Neural progenitor cell (in vitro differentiated cells): ENCODE data around the gene PRDM12. TPM values are rescaled to one million over a fixed set of nuclear protein-coding genes. Genes with fewer than 3 reads are reported as not detected.

ENCODE experiments used
- DNase-seq: peaks from one replicate; pipeline ENCODE4 v3.0.0-alpha.2; 2016; ENCODE audit warnings: low spot score
- H2AFZ ChIP-seq: fragments of 200-600 bp; sonication (generic); replicated peaks from 2 replicates; pipeline ENCODE4 v1.6.1; 2016; ENCODE audit warnings: antibody characterized with exemption
- H3F3A ChIP-seq: fragments of 200-600 bp; sonication (generic); 2 replicates; pipeline ENCODE4 v1.6.1; 2016; ENCODE audit warnings: antibody characterized with exemption, low read depth
- H3K27ac ChIP-seq: fragments of 200-600 bp; sonication (generic); 2 replicates; pipeline ENCODE4 v1.5.1; 2016; ENCODE audit warnings: mild to moderate bottlenecking
- H3K27me3 ChIP-seq: fragments of 200-600 bp; sonication (generic); 2 replicates; pipeline ENCODE4 v1.6.1; 2016; ENCODE audit warnings: mild to moderate bottlenecking, moderate library complexity
- H3K36me3 ChIP-seq: fragments of 200-600 bp; sonication (generic); 2 replicates; pipeline ENCODE4 v1.5.1; 2016
- H3K4me1 ChIP-seq: fragments of 200-600 bp; sonication (generic); 2 replicates; pipeline ENCODE4 v1.6.1; 2016; ENCODE audit warnings: mixed run types
- H3K4me2 ChIP-seq: fragments of 200-600 bp; sonication (generic); 2 replicates; pipeline ENCODE4 v1.6.1; 2016
- H3K4me3 ChIP-seq: fragments of 200-600 bp; sonication (generic); 2 replicates; pipeline ENCODE4 v1.5.1; 2016
- H3K79me2 ChIP-seq: fragments of 200-600 bp; sonication (generic); 2 replicates; pipeline ENCODE4 v1.6.1; 2016; ENCODE audit warnings: low read depth
- H3K9ac ChIP-seq: fragments of 200-600 bp; sonication (generic); 2 replicates; pipeline ENCODE4 v1.6.1; 2016
- H3K9me3 ChIP-seq: fragments of 200-600 bp; sonication (generic); 2 replicates; pipeline ENCODE4 v1.5.1; 2016; ENCODE audit warnings: low read depth
- H4K20me1 ChIP-seq: fragments of 200-600 bp; sonication (generic); 2 replicates; pipeline ENCODE4 v1.6.1; 2016; ENCODE audit warnings: low read depth
- H3K27ac Mint-ChIP-seq: 3 replicates; pipeline ENCODE4 v1.8.0; 2021; ENCODE audit warnings: mixed read lengths
- H3K27me3 Mint-ChIP-seq: 2 replicates; pipeline ENCODE4 v1.8.0; 2022; ENCODE audit warnings: low read depth, mild to moderate bottlenecking, inconsistent platforms, moderate library complexity, mixed read lengths; ENCODE audit not compliant: insufficient read depth
- H3K36me3 Mint-ChIP-seq: 3 replicates; pipeline ENCODE4 v1.8.0; 2021; ENCODE audit warnings: mixed read lengths
- H3K4me1 Mint-ChIP-seq: 3 replicates; pipeline ENCODE4 v1.8.0; 2021; ENCODE audit warnings: mixed read lengths
- H3K4me3 Mint-ChIP-seq: 3 replicates; pipeline ENCODE4 v1.8.0; 2021; ENCODE audit warnings: mild to moderate bottlenecking, moderate library complexity, mixed read lengths
- H3K9me3 Mint-ChIP-seq: 3 replicates; pipeline ENCODE4 v1.8.0; 2020; ENCODE audit warnings: mixed read lengths
- EZH2 ChIP-seq: fragments of 200-600 bp; sonication (generic); IDR thresholded peaks from 2 replicates; pipeline ENCODE4 v1.6.1; 2017; ENCODE audit warnings: antibody characterized with exemption, mild to moderate bottlenecking, moderate library complexity
- EZH2phosphoT487 ChIP-seq: fragments of 200-600 bp; sonication (generic); IDR thresholded peaks from 2 replicates; pipeline ENCODE4 v1.6.1; 2017; ENCODE audit warnings: antibody characterized with exemption
- total RNA-seq: library from RNA; depleted of rRNA; stranded (reverse); fragments of >200 nt; gene quantifications from 2 replicates; pipeline ENCODE4 v1.2.3, GENCODE V29; 2015; ENCODE audit warnings: low replicate concordance
- TF ChIP-seq, protein P1 (sequence below): fragments of 200-600 bp; sonication (generic); IDR thresholded peaks from 2 replicates; pipeline ENCODE4 v1.5.1; 2017; ENCODE audit warnings: antibody characterized with exemption, mild to moderate bottlenecking

Gene PRDM12
- total RNA-seq: not detected in 2 replicates

DNA sequence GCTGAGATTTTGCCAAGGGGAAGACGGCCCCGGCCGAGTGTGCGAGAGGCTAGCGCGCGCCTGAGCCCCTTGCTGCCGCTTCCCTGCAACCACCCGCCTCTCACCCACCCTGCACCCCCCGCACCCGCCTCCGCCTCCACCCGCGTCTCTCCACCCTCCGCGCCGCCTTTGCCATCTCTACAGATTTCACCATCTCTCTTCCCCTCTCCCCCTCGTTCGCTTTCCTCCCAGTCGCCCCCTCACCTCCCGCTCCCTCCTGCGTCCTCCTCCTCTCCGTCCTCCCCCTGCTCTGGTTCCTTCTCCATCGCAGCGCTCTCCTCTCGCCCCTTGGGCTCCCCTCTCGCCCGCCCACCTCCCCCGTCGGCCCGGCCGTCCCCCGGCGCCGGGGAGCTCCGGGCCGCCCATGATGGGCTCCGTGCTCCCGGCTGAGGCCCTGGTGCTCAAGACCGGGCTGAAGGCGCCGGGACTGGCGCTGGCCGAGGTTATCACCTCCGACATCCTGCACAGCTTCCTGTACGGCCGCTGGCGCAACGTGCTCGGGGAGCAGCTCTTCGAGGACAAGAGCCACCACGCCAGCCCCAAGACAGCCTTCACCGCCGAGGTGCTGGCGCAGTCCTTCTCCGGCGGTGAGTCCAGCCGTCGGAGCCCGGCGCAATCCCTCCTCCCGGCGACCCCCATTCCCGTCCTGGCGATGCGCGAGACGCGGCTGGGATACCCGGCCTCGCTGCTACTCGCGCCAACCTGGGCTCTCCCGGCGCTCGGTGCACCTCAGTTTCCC lies at the start of gene PRDM12:
PRDM12 (plus strand) TSS at position 344 of the 778 bp plus-strand sequence; CDS start at position 404, 60 bp downstream.
- Mint-ChIP-seq H3K9me3 (peaks cover 4% of the 10 kb centered on the region), H3K27ac (no peak within 1 kb of the TSS), H3K4me1 (peaks cover 30% of the 10 kb centered on the region), H3K4me3 (peak within 1 kb of the TSS; percentile 78), H3K27me3 (peaks cover 73% of the 10 kb centered on the region), H3K36me3 (peaks cover 3% of the 10 kb centered on the region)
- Histone ChIP-seq H3K9ac (no peak within 1 kb of the TSS), H3K27me3 (peaks cover 100% of the 10 kb centered on the region), H2AFZ (no peak within 1 kb of the TSS), H3K4me3 (peak within 1 kb of the TSS; percentile 40), H3K36me3 (no peaks in the 10 kb centered on the region), H3F3A (peaks cover 47% of the 10 kb centered on the region), H3K27ac (no peak within 1 kb of the TSS), H3K4me2 (peak within 1 kb of the TSS; percentile 80), H3K9me3 (no peaks in the 10 kb centered on the region), H3K4me1 (peaks cover 60% of the 10 kb centered on the region), H4K20me1 (peaks cover 63% of the 10 kb centered on the region), H3K79me2 (no peaks in the 10 kb centered on the region)
- peak; percentile 66 for DNase-seq
- TF ChIP-seq, protein P1, sequence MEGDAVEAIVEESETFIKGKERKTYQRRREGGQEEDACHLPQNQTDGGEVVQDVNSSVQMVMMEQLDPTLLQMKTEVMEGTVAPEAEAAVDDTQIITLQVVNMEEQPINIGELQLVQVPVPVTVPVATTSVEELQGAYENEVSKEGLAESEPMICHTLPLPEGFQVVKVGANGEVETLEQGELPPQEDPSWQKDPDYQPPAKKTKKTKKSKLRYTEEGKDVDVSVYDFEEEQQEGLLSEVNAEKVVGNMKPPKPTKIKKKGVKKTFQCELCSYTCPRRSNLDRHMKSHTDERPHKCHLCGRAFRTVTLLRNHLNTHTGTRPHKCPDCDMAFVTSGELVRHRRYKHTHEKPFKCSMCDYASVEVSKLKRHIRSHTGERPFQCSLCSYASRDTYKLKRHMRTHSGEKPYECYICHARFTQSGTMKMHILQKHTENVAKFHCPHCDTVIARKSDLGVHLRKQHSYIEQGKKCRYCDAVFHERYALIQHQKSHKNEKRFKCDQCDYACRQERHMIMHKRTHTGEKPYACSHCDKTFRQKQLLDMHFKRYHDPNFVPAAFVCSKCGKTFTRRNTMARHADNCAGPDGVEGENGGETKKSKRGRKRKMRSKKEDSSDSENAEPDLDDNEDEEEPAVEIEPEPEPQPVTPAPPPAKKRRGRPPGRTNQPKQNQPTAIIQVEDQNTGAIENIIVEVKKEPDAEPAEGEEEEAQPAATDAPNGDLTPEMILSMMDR: no peak
- TF ChIP-seq EZH2phosphoT487 (no peak), EZH2 (no peak)

DNA sequence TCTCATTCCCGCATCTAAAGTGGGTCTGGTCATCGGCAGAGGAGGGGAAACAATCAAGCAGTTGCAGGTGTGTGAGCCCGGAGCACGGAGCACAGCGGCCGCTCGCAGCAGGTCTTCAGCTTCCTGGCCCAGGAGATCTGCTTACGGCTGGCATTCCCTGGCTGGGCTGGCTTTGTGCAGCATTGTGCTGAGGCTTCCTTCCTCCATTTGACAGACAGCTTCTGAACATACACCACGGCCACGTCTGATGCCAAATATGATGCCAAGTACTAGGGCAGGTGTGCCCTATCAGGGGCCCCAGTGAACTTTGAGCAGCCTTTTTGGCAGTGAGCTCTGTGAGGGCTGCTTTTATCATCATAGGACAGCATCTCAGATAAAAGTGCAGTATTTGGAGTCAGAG lies 47.9 kb upstream of the PRDM12 start:
- H2AFZ ChIP-seq: no peak overlapping the region
- no peaks in the 10 kb centered on the region for H3K4me1 ChIP-seq
- Mint-ChIP-seq H3K4me1 (no peaks in the 10 kb centered on the region), H3K27ac (no peak overlapping the region), H3K27me3 (no peaks in the 10 kb centered on the region), H3K36me3 (peaks cover 22% of the 10 kb centered on the region), H3K9me3 (no peaks in the 10 kb centered on the region), H3K4me3 (no peak overlapping the region)
- no peaks in the 10 kb centered on the region for H3F3A ChIP-seq
- H4K20me1 ChIP-seq: peaks cover 6% of the 10 kb centered on the region
- H3K36me3 ChIP-seq: no peaks in the 10 kb centered on the region
- H3K9ac ChIP-seq: no peak overlapping the region
- H3K27ac ChIP-seq: no peak overlapping the region
- H3K4me2 ChIP-seq: no peak overlapping the region
- no peaks in the 10 kb centered on the region for H3K27me3 ChIP-seq
- no peaks in the 10 kb centered on the region for H3K79me2 ChIP-seq
- DNase-seq: no peak
- no peak overlapping the region for H3K4me3 ChIP-seq
- TF ChIP-seq EZH2 (no peak), EZH2phosphoT487 (no peak)
- TF ChIP-seq, protein P1: no peak
- H3K9me3 ChIP-seq: no peaks in the 10 kb centered on the region

DNA sequence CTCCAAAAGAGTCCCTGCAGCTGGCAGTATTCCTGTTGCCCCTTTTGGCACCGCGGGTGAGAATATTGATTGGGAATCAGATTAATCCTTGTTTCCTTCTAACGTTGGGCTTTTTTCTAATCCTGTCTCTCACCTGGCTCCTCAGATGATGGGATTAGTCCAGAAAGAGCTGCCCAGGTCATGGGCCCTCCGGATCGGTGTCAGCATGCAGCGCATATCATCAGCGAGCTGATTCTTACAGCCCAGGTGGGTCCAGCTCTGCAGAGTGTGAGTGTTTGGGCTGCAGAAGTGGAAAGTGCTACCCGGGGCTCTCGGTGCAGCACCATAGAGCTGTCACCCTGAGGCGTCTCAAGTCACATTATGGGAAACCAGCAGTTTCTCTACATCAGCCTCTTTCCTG lies 40.9 kb upstream of the PRDM12 start:
- TF ChIP-seq, protein P1: no peak
- TF ChIP-seq EZH2 (no peak), EZH2phosphoT487 (no peak)
- Mint-ChIP-seq H3K36me3 (peaks cover 35% of the 10 kb centered on the region), H3K27ac (no peak overlapping the region), H3K4me1 (peaks cover 18% of the 10 kb centered on the region), H3K4me3 (no peak overlapping the region), H3K9me3 (no peaks in the 10 kb centered on the region), H3K27me3 (no peaks in the 10 kb centered on the region)
- Histone ChIP-seq H3K4me3 (no peak overlapping the region), H3K4me1 (no peaks in the 10 kb centered on the region), H3K36me3 (no peaks in the 10 kb centered on the region), H3K27ac (no peak overlapping the region), H3K79me2 (no peaks in the 10 kb centered on the region), H2AFZ (no peak overlapping the region), H3K9ac (no peak overlapping the region), H3F3A (peaks cover 4% of the 10 kb centered on the region), H3K27me3 (no peaks in the 10 kb centered on the region), H3K9me3 (no peaks in the 10 kb centered on the region), H4K20me1 (peaks cover 10% of the 10 kb centered on the region), H3K4me2 (no peak overlapping the region)
- no peak for DNase-seq
